ENCODE data around the gene KLHL5.

- TF ChIP-seq, protein P1, sequence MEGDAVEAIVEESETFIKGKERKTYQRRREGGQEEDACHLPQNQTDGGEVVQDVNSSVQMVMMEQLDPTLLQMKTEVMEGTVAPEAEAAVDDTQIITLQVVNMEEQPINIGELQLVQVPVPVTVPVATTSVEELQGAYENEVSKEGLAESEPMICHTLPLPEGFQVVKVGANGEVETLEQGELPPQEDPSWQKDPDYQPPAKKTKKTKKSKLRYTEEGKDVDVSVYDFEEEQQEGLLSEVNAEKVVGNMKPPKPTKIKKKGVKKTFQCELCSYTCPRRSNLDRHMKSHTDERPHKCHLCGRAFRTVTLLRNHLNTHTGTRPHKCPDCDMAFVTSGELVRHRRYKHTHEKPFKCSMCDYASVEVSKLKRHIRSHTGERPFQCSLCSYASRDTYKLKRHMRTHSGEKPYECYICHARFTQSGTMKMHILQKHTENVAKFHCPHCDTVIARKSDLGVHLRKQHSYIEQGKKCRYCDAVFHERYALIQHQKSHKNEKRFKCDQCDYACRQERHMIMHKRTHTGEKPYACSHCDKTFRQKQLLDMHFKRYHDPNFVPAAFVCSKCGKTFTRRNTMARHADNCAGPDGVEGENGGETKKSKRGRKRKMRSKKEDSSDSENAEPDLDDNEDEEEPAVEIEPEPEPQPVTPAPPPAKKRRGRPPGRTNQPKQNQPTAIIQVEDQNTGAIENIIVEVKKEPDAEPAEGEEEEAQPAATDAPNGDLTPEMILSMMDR (IDR thresholded peaks at IDR 0.05; ENCODE audit: low read depth, low read length): no peak
- TF ChIP-seq POLR2A (IDR thresholded peaks at IDR 0.05; ENCODE audit: extremely low read depth, insufficient read length): no peak
- TF ChIP-seq, protein P2, sequence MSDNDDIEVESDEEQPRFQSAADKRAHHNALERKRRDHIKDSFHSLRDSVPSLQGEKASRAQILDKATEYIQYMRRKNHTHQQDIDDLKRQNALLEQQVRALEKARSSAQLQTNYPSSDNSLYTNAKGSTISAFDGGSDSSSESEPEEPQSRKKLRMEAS (IDR thresholded peaks at IDR 0.05; ENCODE audit: low read depth, low read length): no peak
- no peak for TF ChIP-seq MYC (IDR thresholded peaks at IDR 0.05; ENCODE audit: low read depth, low read length)
These were observed 44.0 kb downstream of the KLHL5 start for GRCh38 chr4:39106011-39106410.
